ENCODE data around the gene PFN1. TPM values are rescaled to one million over a fixed set of nuclear protein-coding genes. Genes with fewer than 3 reads are reported as not detected.

Gene PFN1
- total and polyA plus RNA-seq, 10 of the 15 experiments (the other 5 are each of a cell fraction or from before 2014, with no cell fraction given) = 154 to 3,892 (median 1,918) TPM

GRCh38 chr17:4980644-4981216 is 32.4 kb upstream of the PFN1 start:
- H3K79me2 ChIP-seq (ENCODE audit: control insufficient read depth, insufficient read depth, low read length) = no peaks in the 10 kb centered on the region
- ChIA-PET CTCF (interaction anchor here (0.7 to 4.5 kb wide), 17 partner anchors 9 to 130 kb away, joined by 3 to 55 read pairs (median 4); partner anchors contain the start of genes CHRNE and SLC52A1), POLR2A (interaction anchor here (0.5 to 2.4 kb wide), 3 partner anchors 13 to 81 kb away, joined by 3 to 8 read pairs (median 4); partner anchors contain the start of gene SPAG7), SMC1A (ENCODE audit: uncharacterized antibody, unreplicated experiment) (interaction anchor here (0.9 to 3.6 kb wide), 6 partner anchors 12 to 81 kb away, joined by 3 to 29 read pairs (median 5); partner anchors contain the start of gene SPAG7), RAD21 (ENCODE audit: unreplicated experiment) (interaction anchor here (1.0 to 2.1 kb wide), 2 partner anchors 72 to 81 kb away, joined by 3 to 15 read pairs; no protein-coding TSS in a partner anchor)
- in situ Hi-C loops (cut with MboI) (loop anchor here (5.0 kb wide), 1 partner anchor 87 kb away; no protein-coding TSS in a partner anchor), intact Hi-C loops (cut with micrococcal nuclease; ENCODE audit: unreplicated experiment) (loop anchor here (1.0 kb wide), 1 partner anchor 82 kb away; no protein-coding TSS in a partner anchor)
- peaks cover 12% of the 10 kb centered on the region for H3K4me1 ChIP-seq (ENCODE audit: control insufficient read depth, insufficient read depth, low read length)
- BruUV-seq (replicated peaks) = no TSS peak
- 26% methylated on average over 6 of the region's 6 CpGs for WGBS (ENCODE audit: insufficient coverage, insufficient replicate concordance, low lambda C conversion rate, missing lambda C conversion rate)
- no peaks in the 10 kb centered on the region for H3K27me3 ChIP-seq (replicated peaks in 1 of 2; ENCODE audit: control insufficient read depth in 2 of 2, insufficient read depth in 2 of 2, low read length in 1 of 2)
- no peak overlapping the region; the same call in 1 of the 2 replicates for H2AFZ ChIP-seq (ENCODE audit: control insufficient read depth, low read depth, low read length)
- ATAC-seq = peak; percentile 92
- H3K27ac ChIP-seq (ENCODE audit: control insufficient read depth, insufficient read depth) = 0 out of 2 replicates have a peak overlapping the region, but pooled peaks have one; percentile 3
- DNase-seq (ENCODE audit: low read depth, low spot score) = no peak
- H3K4me3 ChIP-seq = no peak overlapping the region
- peaks cover 12 to 16% of the 10 kb centered on the region in 2 experiments; a peak in 3 of 4 replicates for H3K36me3 ChIP-seq (ENCODE audit: control insufficient read depth in 2 of 2, insufficient read depth in 2 of 2, low read length in 1 of 2)
- no peak overlapping the region for H3K4me2 ChIP-seq (ENCODE audit: control insufficient read depth, insufficient read depth)
- H3K9ac ChIP-seq (ENCODE audit: control insufficient read depth, insufficient read depth, low read length) = no peak overlapping the region
- FAIRE-seq = peak; percentile 62
- H3K9me3 ChIP-seq (replicated peaks; ENCODE audit: control insufficient read depth, insufficient read depth, low read length) = no peaks in the 10 kb centered on the region
- no peaks in the 10 kb centered on the region for H4K20me1 ChIP-seq (ENCODE audit: control insufficient read depth, insufficient read depth)
- TF ChIP-seq LARP7 (IDR thresholded peaks at IDR 0.05) (no peak), MTA3 (IDR thresholded peaks at IDR 0.05; ENCODE audit: borderline replicate concordance, low read length) (no peak; the same call in 1 of the 2 replicates), E4F1 (IDR thresholded peaks at IDR 0.05; ENCODE audit: borderline replicate concordance, partially characterized antibody) (no peak), RCOR1 (conservative IDR thresholded peaks at IDR 0.05; ENCODE audit: low read depth, low read length) (no peak), POU2F2 (IDR thresholded peaks at IDR 0.05; ENCODE audit: borderline replicate concordance, low read depth, low read length) (0 out of 3 replicates have a peak, but pooled peaks have one; percentile 8), RB1 (IDR thresholded peaks at IDR 0.05; ENCODE audit: borderline replicate concordance) (no peak), RUNX3 (IDR thresholded peaks at IDR 0.05; ENCODE audit: low read length) (0 out of 2 replicates have a peak, but pooled peaks have one; percentile 13), BCL3 (IDR thresholded peaks at IDR 0.05; ENCODE audit: borderline replicate concordance, insufficient read depth, low read depth, low read length, poor library complexity, severe bottlenecking) (no peak), SIN3A (IDR thresholded peaks at IDR 0.05; ENCODE audit: low read depth, low read length) (no peak), BACH1 (IDR thresholded peaks at IDR 0.05; ENCODE audit: borderline replicate concordance) (no peak), POLR2AphosphoS5 (IDR thresholded peaks at IDR 0.05; ENCODE audit: low read length) (peak; percentile 65), ZNF384 (IDR thresholded peaks at IDR 0.05; ENCODE audit: borderline replicate concordance, low read depth, low read length) (no peak), BRCA1 (IDR thresholded peaks at IDR 0.05; ENCODE audit: low read depth, low read length) (no peak), STAT1 (conservative IDR thresholded peaks at IDR 0.05) (no peak), YY1 (IDR thresholded peaks at IDR 0.05; ENCODE audit: low read depth, low read length) (peak; percentile 63; the same call in 1 of the 2 replicates), ELK1 (IDR thresholded peaks at IDR 0.05; ENCODE audit: low read depth, low read length) (0 out of 2 replicates have a peak, but pooled peaks have one; percentile 58), PKNOX1 (IDR thresholded peaks at IDR 0.05) (no peak), SMARCA5 (IDR thresholded peaks at IDR 0.05) (no peak), SREBF2 (IDR thresholded peaks at IDR 0.05; ENCODE audit: low read length) (no peak)

Measured in GM12878 (cell line).